GM19035 (cell line): ENCODE data around the gene SLC6A19.
"Not testable (repeated sequence)": the region's sequence is repeated elsewhere in the genome, so short reads cannot be mapped to it uniquely, and the experiment has no call there.

Source experiments
- ATAC-seq: cut with Tn5 transposase; IDR thresholded peaks from one replicate; pipeline ENCODE4 v1.9.1; 2021; ENCODE audit not compliant: unreplicated experiment

The SLC6A19 gene

GRCh38 chr5:1201327-1202025 lies at the start of gene SLC6A19:
SLC6A19 (plus strand) TSS chr5:1201595; CDS start chr5:1201651, 56 bp downstream.
- no peak for ATAC-seq

GRCh38 chr5:1152156-1152555 lies 49.2 kb upstream of the SLC6A19 start:
- no peak for ATAC-seq

- ATAC-seq, result no peak
Observed at GRCh38 chr5:1152771-1153282, 48.6 kb upstream of the SLC6A19 start.

GRCh38 chr5:1153428-1153827 lies 48.0 kb upstream of the SLC6A19 start:
- no peak for ATAC-seq

GRCh38 chr5:1155191-1156032 lies 46.0 kb upstream of the SLC6A19 start:
- no peak for ATAC-seq

- no peak for ATAC-seq
Observed at GRCh38 chr5:1156033-1156753, 45.2 kb upstream of the SLC6A19 start.

GRCh38 chr5:1156754-1157460 lies 44.5 kb upstream of the SLC6A19 start:
- ATAC-seq, result no peak

- not testable (repeated sequence) for ATAC-seq
Observed at GRCh38 chr5:1157461-1157986, 43.9 kb upstream of the SLC6A19 start.

GRCh38 chr5:1158647-1159340 lies 42.6 kb upstream of the SLC6A19 start:
- no peak for ATAC-seq

GRCh38 chr5:1159341-1159675 lies 42.1 kb upstream of the SLC6A19 start:
- ATAC-seq, result no peak

- no peak for ATAC-seq
Observed at GRCh38 chr5:1159774-1160406, 41.5 kb upstream of the SLC6A19 start.

GRCh38 chr5:1161108-1161832 lies 40.1 kb upstream of the SLC6A19 start:
- ATAC-seq, result no peak

- ATAC-seq, result no peak
Observed at GRCh38 chr5:1161833-1162229, 39.6 kb upstream of the SLC6A19 start.

GRCh38 chr5:1162276-1162675 lies 39.1 kb upstream of the SLC6A19 start:
- ATAC-seq, result no peak

GRCh38 chr5:1162751-1163150 lies 38.6 kb upstream of the SLC6A19 start:
- ATAC-seq, result no peak

- ATAC-seq, result no peak
Observed at GRCh38 chr5:1163366-1163765, 38.0 kb upstream of the SLC6A19 start.

- no peak for ATAC-seq
Observed at GRCh38 chr5:1163879-1164278, 37.5 kb upstream of the SLC6A19 start.

GRCh38 chr5:1164696-1165630 lies 36.4 kb upstream of the SLC6A19 start:
- ATAC-seq, result no peak
